ENCODE data around the gene THAP5.
A peak's percentile ranks its signal among the peaks of the same experiment; 100 is the strongest.

The THAP5 gene

GRCh38 chr7:108528183-108528712, 41.3 kb downstream of the THAP5 start:
- DNase-seq = no peak

- DNase-seq = no peak
Observed at GRCh38 chr7:108526768-108527017, 42.8 kb downstream of the THAP5 start.

- peak; percentile 50 for DNase-seq
Observed at GRCh38 chr7:108525985-108526767, 43.3 kb downstream of the THAP5 start, which contains the start of gene PNPLA8. TSS of gene PNPLA8 (minus strand) at chr7:108526135. CDS start at chr7:108515491, 10,644 bp downstream.

- peak; percentile 27 for DNase-seq
Observed at GRCh38 chr7:108525327-108525984, 44.0 kb downstream of the THAP5 start.

- DNase-seq = no peak
Observed at GRCh38 chr7:108522780-108523179, 46.7 kb downstream of the THAP5 start.

- no peak for DNase-seq
Observed at GRCh38 chr7:108517951-108518350, 51.6 kb downstream of the THAP5 start.

GRCh38 chr7:108515630-108516029, 53.9 kb downstream of the THAP5 start:
- DNase-seq = no peak

- DNase-seq = no peak
Observed at GRCh38 chr7:108515013-108515412, 54.5 kb downstream of the THAP5 start.

Data from 8988T (cell line).